Heart right ventricle (tissue), 16 donors: ENCODE data around the gene KRTAP2-4. TPM values are rescaled to one million over a fixed set of nuclear protein-coding genes. Genes with fewer than 3 reads are reported as not detected.
"Not testable (repeated sequence)": the region's sequence is repeated elsewhere in the genome, so short reads cannot be mapped to it uniquely, and the experiment has no call there.

ENCODE experiments used
- ATAC-seq, 8 donors: fragments of 200-7000 bp; cut with Tn5 transposase; one replicate each; pipeline ENCODE4 v1.9.1; 2020; ENCODE audit warnings: mild to moderate bottlenecking in 8 of 8, moderate library complexity in 8 of 8, moderate number of reproducible peaks in 1 of 8
- DNase-seq, 2 donors: peaks; one replicate each; pipeline ENCODE4 v3.0.0-alpha.2; 2020
- H3K27ac ChIP-seq, 10 donors: fragments of 200-600 bp; sonication (generic) in 2 of 10; one replicate each; pipeline versions ENCODE4 v1.5.0 to v1.8.0; 2020 to 2022; ENCODE audit warnings: mild to moderate bottlenecking in 3 of 10
- H3K27me3 ChIP-seq, 7 donors: fragments of 200-600 bp; one replicate each; pipeline ENCODE4 v1.8.0; 2021 to 2022; ENCODE audit warnings: mild to moderate bottlenecking in 2 of 7
- H3K36me3 ChIP-seq, 9 donors: fragments of 200-600 bp; sonication (generic) in 1 of 9; one replicate each; pipeline versions ENCODE4 v1.5.0 to v1.8.0; 2020 to 2022; ENCODE audit warnings: mild to moderate bottlenecking in 2 of 9
- H3K4me1 ChIP-seq, 9 donors: fragments of 200-600 bp; sonication (generic) in 1 of 9; one replicate each; pipeline versions ENCODE4 v1.5.0 to v1.8.0; 2020 to 2022; ENCODE audit warnings: mild to moderate bottlenecking in 4 of 9
- H3K4me3 ChIP-seq, 10 donors: fragments of 200-600 bp; sonication (generic) in 2 of 10; one replicate each; pipeline versions ENCODE4 v1.5.0 to v1.8.0; 2020 to 2022; ENCODE audit warnings: mild to moderate bottlenecking in 7 of 10, moderate library complexity in 2 of 10
- H3K9me3 ChIP-seq, 11 donors: fragments of 200-600 bp in 10 of 11; sonication (generic) in 2 of 11; one replicate each; pipeline versions ENCODE4 v1.5.0 to v1.8.0; 2013 to 2022; ENCODE audit warnings: mild to moderate bottlenecking in 2 of 11, control low read depth in 1 of 11, moderate library complexity in 1 of 11
- CTCF ChIP-seq, 9 donors: fragments of 200-600 bp; sonication (generic) in 2 of 9; IDR thresholded peaks; one replicate each; pipeline versions ENCODE4 v1.5.0 to v1.8.0; 2021 to 2022; ENCODE audit warnings: antibody characterized with exemption in 9 of 9, mild to moderate bottlenecking in 5 of 9, moderate library complexity in 1 of 9
- WGBS, 2 donors: extraction: QIAGEN DNeasy Blood & Tissue Kit; methylation state at CpG; one replicate each; pipeline ENCODE4 v1.1.7; 2013; ENCODE audit warnings: inconsistent platforms in 1 of 2; 5-methylcytosine and 5-hydroxymethylcytosine counted together
- intact Hi-C, 10 donors: fragments of 100-400 bp; cut with DNase I; formaldehyde crosslinking; loops; one replicate each; pipeline versions ENCODE4 v1.11.1 to v1.14.2; 2022
- polyA plus RNA-seq, 2 donors: library from polyadenylated mRNA; stranded (reverse); fragments of 200-250 nt; gene quantifications; one replicate each; pipeline ENCODE4 v1.2.3, GENCODE V29; 2013
- total RNA-seq, 10 donors: library from RNA; stranded (reverse); fragmentation: NEBNext Ultra II Directional in 3 of 10; extraction: Animal tissue kit (Norgen Biotek cat#: 25700) in 3 of 10; gene quantifications; one replicate each; pipeline versions ENCODE4 v1.2.1 to v1.2.4, GENCODE V29; 2021 to 2023
- donor health status: Arrhythmogenic right ventricular cardiomyopathy.
- donor health status: ischemic (EF 13 %, LVEDD 7.1; RV severe dilation, severe dysfunction).
- donor health status: healthy with polysubstance abuse.
- donor health status: DM: no; HTN: yes; CAD: no.
- donor health status: DM: no; HTN: no; CAD: no.
- donor health status: ischemic (EF 25% LVEDD 6.9; RV normal size, moderate dysfunction).
- donor health status: ischemic (EF 25% LVEDD 5.7; RV mildly dilated, moderate dysfunction).
- donor health status: healthy.
- donor health status: DM: yes; HTN: yes; CAD: no.
- donor health status: Ischemic cardiomyopathy.
- donor health status: ischemic (EF 35%, LVEDD 5.7; RV mildly dilated, moderate dysfunction).
- donor health status: nonischemic (EF 11% LVEDD 7.7; RV severe dilation, severe dysfunction).
- donor health status: DM: yes; HTN: yes; CAD: no.
- donor health status: PGD.
- donor health status: ischemic (EF 29% LVEDD 5.4; RV normal size, mild dysfunction).
- donor health status: nonischemic (EF 23%, LVEDD 6.1; RV moderate dilation, normal function).

The KRTAP2-4 gene
- total and polyA plus RNA-seq, 12 donors: not detected

- TF ChIP-seq CTCF (IDR thresholded peaks at IDR 0.05): no peak
- no peaks in the 10 kb centered on the region for H3K4me1 ChIP-seq
- H3K27me3 ChIP-seq: peaks cover 0 to 42% (median 10%) of the 10 kb centered on the region in 7 donors
- H3K36me3 ChIP-seq: no peaks in the 10 kb centered on the region
- no peak overlapping the region for H3K4me3 ChIP-seq
- intact Hi-C loops: no loop called here
- H3K27ac ChIP-seq: no peak overlapping the region
- WGBS, 2 donors: 85 to 91% methylated on average over 1 of the region's 1 CpG
- no peak for DNase-seq
- no peaks in the 10 kb centered on the region for H3K9me3 ChIP-seq
- no peak for ATAC-seq
These were observed 38.2 kb upstream of the KRTAP2-4 start for GRCh38 chr17:41103896-41104295.

GRCh38 chr17:41101586-41102259 is 36.0 kb upstream of the KRTAP2-4 start, which contains the start of gene KRTAP4-16:
Gene KRTAP4-16 (minus strand): TSS chr17:41102209. CDS start chr17:41102209, 0 bp downstream.
- Histone ChIP-seq H3K4me3 (no peak within 1 kb of the TSS), H3K4me1 (no peaks in the 10 kb centered on the region), H3K36me3 (no peaks in the 10 kb centered on the region), H3K27me3 (peaks cover 0 to 34% (median 8%) of the 10 kb centered on the region in 7 donors), H3K9me3 (no peaks in the 10 kb centered on the region), H3K27ac (no peak within 1 kb of the TSS)
- no peak for DNase-seq
- 40 to 46% methylated on average over 9 to 10 of the region's 10 CpGs for WGBS, 2 donors
- intact Hi-C loops: no loop called here
- TF ChIP-seq CTCF (IDR thresholded peaks at IDR 0.05): no peak
- ATAC-seq: no peak

- peaks cover 0 to 40% (median 12%) of the 10 kb centered on the region in 7 donors for H3K27me3 ChIP-seq
- intact Hi-C loops, ATAC-seq, H3K4me1 ChIP-seq, DNase-seq, H3K27ac ChIP-seq, H3K36me3 ChIP-seq, H3K9me3 ChIP-seq, H3K4me3 ChIP-seq: not testable (repeated sequence)
- WGBS, 2 donors: 44 to 53% methylated on average over 7 of the region's 7 CpGs
These were observed 34.2 kb upstream of the KRTAP2-4 start for GRCh38 chr17:41099682-41100480.

GRCh38 chr17:41098481-41098880 is 32.8 kb upstream of the KRTAP2-4 start:
- Histone ChIP-seq H3K4me1 (no peaks in the 10 kb centered on the region), H3K36me3 (no peaks in the 10 kb centered on the region), H3K27ac (no peak overlapping the region), H3K9me3 (no peaks in the 10 kb centered on the region), H3K4me3 (no peak overlapping the region), H3K27me3 (peaks cover 0 to 34% (median 12%) of the 10 kb centered on the region in 7 donors)
- no peak for TF ChIP-seq CTCF (IDR thresholded peaks at IDR 0.05)
- 78 to 82% methylated on average over 6 of the region's 6 CpGs for WGBS, 2 donors
- intact Hi-C loops: no loop called here
- no peak for DNase-seq
- no peak for ATAC-seq
